GM18951 (cell line): ENCODE results near the gene RHOB.

Experiments
- POLR2A ChIP-seq: IDR thresholded peaks from 4 replicates; pipeline ENCODE4 v1.6.1; 2011; ENCODE audit warnings: mild to moderate bottlenecking; ENCODE audit not compliant: insufficient read length, insufficient read depth; ENCODE audit errors: extremely low read depth
- in situ Hi-C: fragments of 300-500 bp; cut with MboI; formaldehyde crosslinking; loops from one replicate; pipeline ENCODE4 v1.12.0; 2022; ENCODE audit warnings: low sequenced_read_pairs, mixed read lengths, inconsistent platforms; ENCODE audit not compliant: unreplicated experiment

RHOB gene

GRCh38 chr2:20415511-20415918 lies 31.4 kb upstream of the RHOB start:
- no peak for TF ChIP-seq POLR2A
- in situ Hi-C loops, result loop anchor here (25.0 kb wide), 1 partner anchor 547 kb away; no protein-coding TSS in a partner anchor

DNA sequence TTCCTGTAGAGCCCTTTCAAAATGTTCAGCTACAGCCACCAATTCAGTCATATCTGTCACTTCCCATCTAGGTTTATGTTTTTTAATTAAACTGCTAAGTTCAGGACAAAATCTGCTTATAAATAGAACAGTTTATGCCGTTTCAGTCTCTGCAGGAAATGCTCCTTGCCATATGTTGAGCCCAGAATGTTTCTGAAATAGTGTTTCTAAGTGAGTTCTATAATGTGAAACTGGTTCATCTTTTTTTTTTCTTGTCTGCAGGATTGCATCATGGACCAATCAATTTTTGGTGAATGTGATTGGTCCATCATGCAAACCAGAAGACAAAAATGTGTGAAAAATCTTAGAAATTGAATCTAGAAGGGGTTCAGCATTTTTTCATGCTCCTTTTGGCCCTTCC lies 30.2 kb upstream of the RHOB start:
- in situ Hi-C loops, result loop anchor here (25.0 kb wide), 1 partner anchor 546 kb away; no protein-coding TSS in a partner anchor
- TF ChIP-seq POLR2A, result no peak

DNA sequence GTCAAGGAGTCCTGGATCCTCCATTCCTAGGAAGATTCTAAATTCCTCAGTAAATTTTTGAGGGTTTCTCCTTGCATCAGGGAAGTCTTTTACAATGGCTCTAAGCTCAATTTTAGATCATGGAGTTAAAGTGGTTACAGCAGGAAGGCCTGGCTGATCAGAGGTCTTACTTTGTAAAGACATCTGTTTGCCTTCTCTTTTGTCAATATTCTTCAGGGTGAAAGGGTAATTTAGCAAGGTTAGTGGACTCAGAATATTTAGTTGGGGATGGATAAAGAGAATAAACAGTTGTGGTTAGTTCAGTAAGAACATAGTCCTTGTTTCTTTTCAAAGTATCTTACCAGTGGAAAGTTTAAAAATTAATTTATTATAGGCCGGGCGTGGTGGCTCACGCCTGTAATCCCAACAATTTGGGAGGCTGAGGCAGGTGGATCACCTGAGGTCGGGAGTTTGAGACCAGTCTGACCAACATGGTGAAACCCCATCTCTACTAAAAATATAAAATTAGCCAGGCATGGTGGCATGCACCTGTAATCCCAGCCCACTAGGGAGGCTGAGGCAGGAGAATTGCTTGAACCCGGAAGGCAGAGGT lies 29.5 kb upstream of the RHOB start:
- in situ Hi-C loops, result loop anchor here (25.0 kb wide), 1 partner anchor 545 kb away; no protein-coding TSS in a partner anchor

GRCh38 chr2:20418519-20418918 lies 28.4 kb upstream of the RHOB start:
- in situ Hi-C loops, result loop anchor here (25.0 kb wide), 1 partner anchor 544 kb away; no protein-coding TSS in a partner anchor

GRCh38 chr2:20419007-20419576 lies 27.8 kb upstream of the RHOB start:
- no peak for TF ChIP-seq POLR2A
- in situ Hi-C loops, result loop anchor here (25.0 kb wide), 1 partner anchor 543 kb away; no protein-coding TSS in a partner anchor

More at GRCh38 chr2:20418519-20418918, 28.4 kb upstream of the RHOB start:
- TF ChIP-seq POLR2A, result no peak

DNA sequence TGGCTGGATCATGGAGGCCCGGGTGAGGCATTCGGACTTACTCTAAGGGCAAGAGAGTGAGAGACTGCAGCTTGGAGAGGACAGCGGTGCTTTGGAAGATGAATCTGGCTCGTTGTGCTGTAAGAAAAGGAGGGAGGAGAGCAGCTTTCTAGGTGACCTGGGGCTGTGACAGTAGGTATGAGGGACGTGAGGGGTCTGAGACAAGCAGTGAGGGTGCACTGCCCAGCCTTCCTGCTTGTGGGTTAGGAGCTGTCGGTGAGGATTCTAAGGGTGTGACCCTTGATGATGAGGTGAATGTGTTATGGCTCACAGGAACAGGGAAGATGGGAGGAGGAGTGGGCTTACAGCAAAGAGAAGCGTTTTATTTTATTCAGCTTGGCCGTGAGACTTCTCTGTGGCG lies 27.1 kb upstream of the RHOB start:
- in situ Hi-C loops, result loop anchor here (25.0 kb wide), 1 partner anchor 543 kb away; no protein-coding TSS in a partner anchor

DNA sequence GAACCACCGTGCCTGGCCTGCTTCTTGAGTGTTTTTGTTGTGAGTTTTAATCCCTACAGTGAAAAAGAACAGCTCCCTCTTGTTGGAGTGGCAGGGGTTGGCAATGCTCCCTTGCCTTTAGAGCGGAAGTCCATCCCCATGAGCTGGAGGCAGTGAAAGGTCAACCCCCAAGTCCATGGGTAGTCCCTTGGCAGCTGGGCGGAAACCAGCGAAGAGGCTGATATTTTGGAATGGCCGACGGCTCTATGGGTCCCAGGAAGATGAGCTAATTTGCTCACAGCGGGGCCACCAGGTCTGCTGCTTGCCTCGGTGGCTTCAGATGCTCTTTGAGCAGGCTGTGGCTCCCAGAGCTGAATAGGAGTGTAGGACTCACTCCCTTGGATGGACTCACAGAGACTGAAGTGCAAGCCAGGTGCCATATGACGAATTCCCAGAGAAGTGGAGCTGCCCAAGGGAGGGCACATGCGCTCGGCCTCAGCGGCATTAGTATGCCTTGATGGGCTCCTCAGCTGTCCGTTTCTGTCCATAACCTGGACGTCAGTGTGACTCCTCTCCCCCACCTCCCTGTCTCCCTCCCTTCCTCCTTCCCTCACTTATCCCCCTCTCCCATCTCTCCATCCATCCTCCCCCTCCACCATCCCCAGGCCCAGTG lies 25.4 kb upstream of the RHOB start:
- in situ Hi-C loops, result loop anchor here (25.0 kb wide), 1 partner anchor 541 kb away; no protein-coding TSS in a partner anchor
- no peak for TF ChIP-seq POLR2A

More for the DNA sequence above, 27.1 kb upstream of the RHOB start:
- no peak for TF ChIP-seq POLR2A

GRCh38 chr2:20421988-20422370 lies 24.9 kb upstream of the RHOB start:
- in situ Hi-C loops, result loop anchor here (25.0 kb wide), 1 partner anchor 540 kb away; no protein-coding TSS in a partner anchor
- no peak for TF ChIP-seq POLR2A

DNA sequence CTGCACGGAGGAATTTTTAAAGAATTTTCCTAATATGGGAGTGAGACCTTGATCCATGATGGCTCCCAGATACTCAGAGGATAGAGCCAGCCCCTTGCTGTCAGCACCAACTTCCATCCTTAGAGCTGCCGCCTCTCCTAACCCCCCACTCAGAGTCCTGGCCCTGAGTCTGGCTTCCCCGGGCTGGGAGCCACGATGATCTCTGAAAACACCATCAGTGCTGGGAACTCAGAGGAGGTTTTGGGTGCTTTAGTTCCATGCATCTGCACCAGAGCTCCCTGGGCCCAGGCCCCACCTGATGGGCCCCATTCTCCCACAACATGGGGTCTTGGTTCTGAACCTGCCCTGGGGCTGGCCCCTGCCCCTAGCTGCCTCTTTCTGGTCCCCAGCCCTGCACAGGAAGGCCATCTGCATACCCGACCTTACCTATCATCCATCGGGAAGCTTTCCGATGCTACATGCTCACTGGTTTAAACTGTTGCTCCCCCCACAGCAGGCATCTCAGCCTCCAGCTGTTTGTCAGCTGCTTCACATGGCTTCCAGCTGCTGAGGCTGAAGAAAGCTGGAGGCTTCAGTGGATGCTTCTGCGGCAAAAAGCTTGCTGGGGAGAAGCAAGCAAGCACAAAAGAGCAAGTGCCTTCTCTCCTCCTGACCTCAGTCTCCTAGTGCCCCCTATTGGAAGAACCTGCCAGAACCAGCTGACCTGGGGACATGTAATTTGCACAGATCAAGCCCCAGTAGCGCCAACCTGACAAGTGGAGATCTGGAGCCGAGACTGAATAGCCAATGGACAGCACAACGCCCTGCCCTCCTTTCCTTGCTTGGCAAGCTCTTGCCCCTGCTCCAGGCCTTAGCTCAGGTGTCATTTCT lies 24.2 kb upstream of the RHOB start:
- TF ChIP-seq POLR2A, result no peak
- in situ Hi-C loops, result loop anchor here (25.0 kb wide), 1 partner anchor 540 kb away; no protein-coding TSS in a partner anchor

DNA sequence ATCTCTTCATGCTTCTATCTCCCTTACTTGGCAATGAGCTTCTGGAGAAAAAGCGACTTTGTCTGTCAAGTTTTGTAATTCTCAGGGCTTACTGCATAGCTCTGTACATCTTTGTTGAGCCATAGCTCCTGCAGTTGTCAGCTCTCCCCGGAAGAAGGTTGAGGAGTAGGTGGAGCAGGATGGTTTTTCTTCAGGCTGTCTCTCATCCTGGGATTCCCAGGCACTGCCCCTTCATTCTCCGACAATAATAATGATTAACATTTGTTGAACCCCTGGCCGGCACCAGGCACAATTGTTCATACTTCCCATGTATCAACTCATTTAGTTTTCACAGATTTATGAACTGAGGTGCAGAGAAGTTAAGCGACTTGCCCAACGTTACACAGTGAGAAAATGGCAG lies 23.5 kb upstream of the RHOB start:
- TF ChIP-seq POLR2A, result no peak
- in situ Hi-C loops, result loop anchor here (25.0 kb wide), 1 partner anchor 539 kb away; no protein-coding TSS in a partner anchor

DNA sequence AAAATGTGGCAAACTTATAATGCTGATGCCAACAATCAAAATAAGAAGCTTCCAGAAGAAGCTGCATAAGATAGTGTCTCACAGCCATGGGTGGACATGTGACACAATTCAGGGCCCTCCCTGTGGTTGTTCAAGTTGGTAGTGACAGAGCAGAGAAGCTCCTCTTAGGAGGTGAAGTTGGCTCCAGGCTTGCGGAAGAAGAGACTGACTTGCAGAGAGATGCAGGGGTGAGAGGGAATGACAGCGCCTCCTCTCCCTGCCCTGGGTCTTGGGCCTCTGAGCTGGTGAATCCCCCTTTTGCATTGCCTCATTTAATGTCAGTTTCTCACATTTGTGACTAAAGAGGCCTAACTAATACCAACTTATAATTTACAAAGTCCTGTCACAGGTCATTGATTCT lies 23.0 kb upstream of the RHOB start:
- TF ChIP-seq POLR2A, result no peak
- in situ Hi-C loops, result loop anchor here (25.0 kb wide), 1 partner anchor 538 kb away; no protein-coding TSS in a partner anchor
